CD4-positive, CD25-positive, alpha-beta regulatory T cell (primary cell): ENCODE results near the gene FRMPD4. TPM values are rescaled to one million over a fixed set of nuclear protein-coding genes. Genes with fewer than 3 reads are reported as not detected.

Experiments used
- ATAC-seq, 2 donors: fragments of 150-1000 bp; cut with Tn5 transposase; one replicate each; pipeline ENCODE4 v1.10.0; 2021; ENCODE audit warnings: low read depth in 2 of 2, moderate number of reproducible peaks in 2 of 2, moderate library complexity in 1 of 2
- DNase-seq, 3 donors: peaks; one replicate each; pipeline versions ENCODE4 v3.0.0 to v3.0.0-alpha.2; 2012 to 2022; ENCODE audit warnings: mixed read lengths in 1 of 3
- H3K27ac ChIP-seq: one replicate; pipeline ENCODE4 v1.7.0; 2013; ENCODE audit warnings: mild to moderate bottlenecking, low read length; ENCODE audit not compliant: insufficient read depth, poor library complexity, severe bottlenecking
- H3K27me3 ChIP-seq: one replicate; pipeline ENCODE4 v1.7.0; 2013; ENCODE audit warnings: low read length; ENCODE audit not compliant: control insufficient read depth, insufficient read depth
- H3K36me3 ChIP-seq: one replicate; pipeline ENCODE4 v1.7.0; 2013; ENCODE audit warnings: mild to moderate bottlenecking, low read length, moderate library complexity; ENCODE audit not compliant: control insufficient read depth, insufficient read depth
- H3K4me1 ChIP-seq: 2 replicates; pipeline ENCODE4 v1.7.0; 2013; ENCODE audit warnings: mild to moderate bottlenecking, low read length; ENCODE audit not compliant: insufficient read depth, control insufficient read depth, poor library complexity, severe bottlenecking
- H3K4me3 ChIP-seq: one replicate; pipeline ENCODE4 v1.7.0; 2013; ENCODE audit warnings: low read depth, mild to moderate bottlenecking, low read length, moderate library complexity
- H3K9me3 ChIP-seq, 2 experiments: 1 replicate in 1 of 2; 2 replicates in 1 of 2; pipeline ENCODE4 v1.7.0; 2013; ENCODE audit warnings: low read length in 2 of 2, mild to moderate bottlenecking in 1 of 2, moderate library complexity in 1 of 2; ENCODE audit not compliant: control insufficient read depth in 2 of 2
- H3K27ac Mint-ChIP-seq, 3 donors: one replicate each; pipeline ENCODE4 v1.8.0; 2020 to 2022; ENCODE audit warnings: mild to moderate bottlenecking in 3 of 3, mixed read lengths in 3 of 3, moderate library complexity in 2 of 3
- H3K27me3 Mint-ChIP-seq: one replicate; pipeline ENCODE4 v1.8.0; 2022; ENCODE audit warnings: mild to moderate bottlenecking, mixed read lengths
- H3K36me3 Mint-ChIP-seq: one replicate; pipeline ENCODE4 v1.8.0; 2020; ENCODE audit warnings: mixed read lengths
- H3K4me1 Mint-ChIP-seq, 4 donors: one replicate each; pipeline ENCODE4 v1.8.0; 2020 to 2022; ENCODE audit warnings: mixed read lengths in 4 of 4, mild to moderate bottlenecking in 1 of 4
- H3K4me3 Mint-ChIP-seq, 4 donors: one replicate each; pipeline ENCODE4 v1.8.0; 2020 to 2022; ENCODE audit warnings: mild to moderate bottlenecking in 4 of 4, mixed read lengths in 4 of 4, moderate library complexity in 3 of 4
- H3K9me3 Mint-ChIP-seq, 7 donors: one replicate each; pipeline ENCODE4 v1.8.0; 2020 to 2022; ENCODE audit warnings: mixed read lengths in 7 of 7, mild to moderate bottlenecking in 3 of 7, moderate library complexity in 2 of 7
- polyA plus RNA-seq, 4 donors: library from polyadenylated mRNA; unstranded; fragments of 300-500 nt; fragmentation: Illumina TruSeq; gene quantifications; one replicate each; pipeline ENCODE4 v1.2.3, GENCODE V29; 2021
- total RNA-seq: library from RNA; stranded (reverse); gene quantifications from one replicate; pipeline ENCODE4 v1.2.3, GENCODE V29; 2022

The FRMPD4 gene
- total and polyA plus RNA-seq, 5 donors from 2014 or later: not detected

DNA sequence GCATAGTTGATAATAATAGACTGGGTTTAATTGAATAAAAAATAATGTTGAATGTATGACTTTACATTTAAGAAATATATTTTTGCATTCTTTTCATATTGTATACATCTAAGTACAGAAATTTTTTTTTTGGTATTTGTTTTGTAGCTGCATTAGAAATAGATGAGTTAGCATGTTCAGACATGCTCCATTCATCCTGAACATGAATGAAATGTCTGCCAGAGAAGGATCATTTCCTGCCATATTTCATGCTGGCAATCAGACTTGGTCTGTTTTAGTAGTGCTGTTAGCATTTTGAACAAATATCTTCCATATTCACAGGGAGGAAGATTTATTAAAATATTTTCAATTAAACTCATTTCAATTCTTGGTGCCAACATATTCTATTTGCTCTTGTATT is 98.9 kb downstream of the FRMPD4 start:
- H3K36me3 ChIP-seq: no peaks in the 10 kb centered on the region
- Mint-ChIP-seq H3K9me3 (peaks cover 0 to 2% (median 0%) of the 10 kb centered on the region in 7 donors), H3K4me3 (no peak overlapping the region), H3K27me3 (no peaks in the 10 kb centered on the region), H3K4me1 (no peaks in the 10 kb centered on the region), H3K36me3 (no peaks in the 10 kb centered on the region), H3K27ac (no peak overlapping the region)
- H3K27ac ChIP-seq: no peak overlapping the region
- H3K9me3 ChIP-seq: no peaks in the 10 kb centered on the region
- DNase-seq (no peak), ATAC-seq (no peak)
- H3K4me1 ChIP-seq: no peaks in the 10 kb centered on the region
- H3K27me3 ChIP-seq: no peaks in the 10 kb centered on the region
- H3K4me3 ChIP-seq: no peak overlapping the region

GRCh38 chrX:12237771-12238170 is 99.5 kb downstream of the FRMPD4 start:
- H3K27ac Mint-ChIP-seq: no peak overlapping the region
- Histone ChIP-seq H3K36me3 (no peaks in the 10 kb centered on the region), H3K27ac (no peak overlapping the region), H3K9me3 (no peaks in the 10 kb centered on the region), H3K27me3 (no peaks in the 10 kb centered on the region), H3K4me3 (no peak overlapping the region), H3K4me1 (no peaks in the 10 kb centered on the region)
- no peak for ATAC-seq
- H3K4me3 Mint-ChIP-seq: no peak overlapping the region
- H3K9me3 Mint-ChIP-seq: peaks cover 0 to 2% (median 0%) of the 10 kb centered on the region in 7 donors
- H3K36me3 Mint-ChIP-seq: no peaks in the 10 kb centered on the region
- no peaks in the 10 kb centered on the region for H3K4me1 Mint-ChIP-seq
- H3K27me3 Mint-ChIP-seq: no peaks in the 10 kb centered on the region
- no peak for DNase-seq

DNA sequence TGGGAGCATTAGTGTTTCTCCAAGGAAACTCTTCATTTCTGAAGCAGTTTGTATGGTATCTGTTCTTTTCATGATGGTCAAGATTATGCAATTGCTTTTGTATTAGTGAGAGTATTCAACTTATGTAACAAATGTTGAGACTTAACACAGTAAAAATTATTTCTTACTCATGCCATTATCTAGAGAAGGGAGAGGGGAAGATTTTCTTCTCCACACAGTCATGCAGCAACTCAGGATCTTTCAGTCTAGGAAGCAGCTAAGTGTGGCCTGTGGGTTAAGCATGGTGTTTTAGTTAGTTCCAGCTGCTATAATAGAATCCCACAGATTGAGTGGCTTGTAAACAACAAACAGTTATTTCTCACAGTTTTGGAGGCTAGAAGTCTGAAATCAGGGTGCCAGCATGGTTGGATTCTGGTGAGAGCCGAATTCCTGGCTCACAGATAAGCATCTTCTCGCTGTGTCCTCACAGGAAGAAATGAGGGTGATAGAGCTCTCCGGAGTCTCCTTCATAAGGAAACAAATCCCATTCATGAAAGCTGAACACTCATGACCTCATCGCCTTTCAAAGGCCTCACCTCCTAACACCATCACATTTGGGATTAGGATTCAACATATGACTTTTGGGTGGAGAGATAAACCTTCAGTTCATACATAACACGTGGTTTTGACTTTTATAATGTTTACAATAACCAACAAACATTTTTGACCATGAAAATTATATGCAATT is 101.2 kb downstream of the FRMPD4 start:
- H3K4me1 Mint-ChIP-seq: no peaks in the 10 kb centered on the region
- no peak for DNase-seq

DNA sequence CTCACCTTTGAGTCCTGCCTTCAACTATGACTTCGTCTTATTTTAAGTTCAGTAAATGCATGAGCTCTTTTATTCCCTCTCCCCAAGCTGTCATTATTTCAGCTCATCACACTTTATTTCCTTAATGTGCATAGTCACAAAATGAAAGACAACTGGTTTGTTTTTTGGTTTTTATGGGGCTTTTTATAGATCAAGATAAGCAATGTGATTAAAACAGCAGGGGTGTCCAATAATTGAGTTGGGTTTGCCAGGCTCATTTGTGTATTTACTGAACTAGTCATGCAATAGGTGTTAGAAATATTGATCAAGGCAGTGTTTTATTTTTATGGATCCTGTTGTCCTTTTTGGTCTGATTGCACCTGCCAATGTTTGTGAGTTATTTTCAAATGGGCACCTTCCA is 102.2 kb downstream of the FRMPD4 start:
- H3K9me3 ChIP-seq: no peaks in the 10 kb centered on the region
- H3K27me3 Mint-ChIP-seq: no peaks in the 10 kb centered on the region
- no peaks in the 10 kb centered on the region for H3K36me3 Mint-ChIP-seq
- H3K4me3 ChIP-seq: no peak overlapping the region
- no peaks in the 10 kb centered on the region for H3K36me3 ChIP-seq
- no peaks in the 10 kb centered on the region for H3K4me1 ChIP-seq
- ATAC-seq (no peak), DNase-seq (no peak)
- H3K4me3 Mint-ChIP-seq: no peak overlapping the region
- H3K27ac ChIP-seq: no peak overlapping the region
- H3K27ac Mint-ChIP-seq: no peak overlapping the region
- no peaks in the 10 kb centered on the region for H3K4me1 Mint-ChIP-seq
- H3K27me3 ChIP-seq: no peaks in the 10 kb centered on the region
- H3K9me3 Mint-ChIP-seq: peaks cover 0 to 2% (median 0%) of the 10 kb centered on the region in 7 donors

More for the DNA sequence above, 101.2 kb downstream of the FRMPD4 start:
- Mint-ChIP-seq H3K4me3 (no peak overlapping the region), H3K27ac (no peak overlapping the region), H3K9me3 (peaks cover 0 to 2% (median 0%) of the 10 kb centered on the region in 7 donors), H3K36me3 (no peaks in the 10 kb centered on the region), H3K27me3 (no peaks in the 10 kb centered on the region)
- Histone ChIP-seq H3K9me3 (no peaks in the 10 kb centered on the region), H3K36me3 (no peaks in the 10 kb centered on the region), H3K27me3 (no peaks in the 10 kb centered on the region), H3K27ac (no peak overlapping the region), H3K4me3 (no peak overlapping the region), H3K4me1 (no peaks in the 10 kb centered on the region)
- ATAC-seq: no peak

DNA sequence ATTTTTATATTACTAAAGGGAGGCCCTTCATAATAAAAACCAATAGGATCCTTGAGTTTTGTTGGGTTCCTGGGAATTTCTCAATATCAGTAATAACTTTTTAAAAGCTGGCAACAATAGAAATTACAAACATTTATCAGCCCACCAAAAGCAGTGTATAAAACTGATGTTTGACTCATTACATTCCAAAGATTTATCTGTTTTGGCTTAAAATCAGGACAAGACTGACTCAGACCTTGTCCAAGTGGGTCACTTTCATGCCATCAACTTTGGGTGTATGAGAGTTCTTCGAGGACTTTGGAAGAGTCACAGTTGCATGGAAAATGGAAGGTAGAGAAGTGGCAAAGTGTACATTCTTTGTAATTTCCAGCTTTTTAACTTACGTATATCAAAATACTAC is 102.8 kb downstream of the FRMPD4 start:
- Histone ChIP-seq H3K27me3 (no peaks in the 10 kb centered on the region), H3K4me3 (no peak overlapping the region), H3K4me1 (no peaks in the 10 kb centered on the region), H3K27ac (no peak overlapping the region), H3K36me3 (no peaks in the 10 kb centered on the region), H3K9me3 (no peaks in the 10 kb centered on the region)
- Mint-ChIP-seq H3K4me3 (no peak overlapping the region), H3K4me1 (no peaks in the 10 kb centered on the region), H3K27me3 (no peaks in the 10 kb centered on the region), H3K36me3 (no peaks in the 10 kb centered on the region), H3K9me3 (peaks cover 0 to 2% (median 0%) of the 10 kb centered on the region in 7 donors), H3K27ac (no peak overlapping the region)
- DNase-seq: no peak
- no peak for ATAC-seq

DNA sequence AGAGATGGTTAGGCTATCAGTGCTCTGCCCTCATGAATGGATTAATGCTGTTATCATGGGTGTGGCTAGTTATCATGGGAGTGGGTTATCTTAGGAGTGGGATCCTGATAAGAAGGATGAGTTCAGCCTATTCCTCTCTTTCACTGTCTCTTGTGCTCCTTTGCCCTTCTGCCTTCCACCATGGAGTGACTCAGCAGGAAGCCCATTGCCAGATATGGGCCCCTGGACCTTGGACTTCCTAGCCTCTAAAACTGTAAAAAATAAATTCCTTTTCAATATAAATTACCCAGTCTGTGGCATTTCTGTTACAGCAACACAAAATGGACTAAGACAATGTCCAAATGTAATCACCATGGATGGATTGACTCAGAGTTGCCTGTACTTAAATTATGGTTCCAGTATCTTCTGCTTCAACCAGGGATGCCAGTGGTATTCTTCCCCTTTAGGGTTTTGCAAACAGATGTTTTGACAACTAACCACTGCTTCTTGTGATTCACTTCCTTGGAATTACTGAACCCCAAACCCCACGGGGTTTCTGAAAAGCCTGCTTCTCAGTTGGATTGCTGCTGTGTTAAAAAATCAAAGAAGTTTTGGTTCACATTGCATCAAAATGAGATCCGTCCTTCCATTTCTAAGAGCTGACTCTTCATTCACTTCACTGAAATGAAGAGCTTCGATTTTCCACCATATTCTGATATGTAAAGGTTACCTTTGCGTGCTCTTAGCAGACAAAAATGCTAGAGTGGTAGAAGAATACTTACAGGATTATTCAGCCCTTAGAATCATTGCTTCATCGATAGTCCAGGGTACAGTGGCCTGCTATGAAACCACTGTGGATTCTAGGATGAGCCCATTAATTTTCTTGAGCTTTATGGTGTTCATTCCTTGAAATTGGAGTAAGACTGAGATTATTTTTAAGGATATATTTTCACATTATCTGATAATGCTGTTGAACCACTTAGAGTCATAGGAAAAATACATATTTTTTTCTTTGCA is 107.7 kb downstream of the FRMPD4 start:
- no peak for DNase-seq
- Mint-ChIP-seq H3K9me3 (peaks cover 0 to 2% (median 0%) of the 10 kb centered on the region in 7 donors), H3K27ac (peak overlapping the region in 1 of 3 donors; percentile 26), H3K4me1 (no peaks in the 10 kb centered on the region), H3K36me3 (no peaks in the 10 kb centered on the region), H3K27me3 (no peaks in the 10 kb centered on the region), H3K4me3 (no peak overlapping the region)
- no peak for ATAC-seq
- no peak overlapping the region for H3K27ac ChIP-seq
- H3K4me1 ChIP-seq: no peaks in the 10 kb centered on the region
- H3K4me3 ChIP-seq: no peak overlapping the region
- no peaks in the 10 kb centered on the region for H3K27me3 ChIP-seq
- no peaks in the 10 kb centered on the region for H3K36me3 ChIP-seq
- H3K9me3 ChIP-seq: no peaks in the 10 kb centered on the region

- Histone ChIP-seq H3K27ac (no peak overlapping the region), H3K27me3 (no peaks in the 10 kb centered on the region), H3K4me3 (no peak overlapping the region), H3K36me3 (no peaks in the 10 kb centered on the region), H3K4me1 (no peaks in the 10 kb centered on the region), H3K9me3 (no peaks in the 10 kb centered on the region)
- Mint-ChIP-seq H3K4me3 (no peak overlapping the region), H3K27ac (no peak overlapping the region), H3K9me3 (peaks cover 0 to 2% (median 0%) of the 10 kb centered on the region in 7 donors), H3K4me1 (no peaks in the 10 kb centered on the region), H3K36me3 (no peaks in the 10 kb centered on the region), H3K27me3 (no peaks in the 10 kb centered on the region)
- no peak for DNase-seq
- ATAC-seq: no peak
Measured at GRCh38 chrX:12249997-12250396, 111.7 kb downstream of the FRMPD4 start.
